ENCODE data around the gene MATCAP1. TPM values are rescaled to one million over a fixed set of nuclear protein-coding genes. Genes with fewer than 3 reads are reported as not detected.

Gene MATCAP1
- total and polyA plus RNA-seq, 2 donors from 2014 or later, result 15.5 to 38.8 TPM

DNA sequence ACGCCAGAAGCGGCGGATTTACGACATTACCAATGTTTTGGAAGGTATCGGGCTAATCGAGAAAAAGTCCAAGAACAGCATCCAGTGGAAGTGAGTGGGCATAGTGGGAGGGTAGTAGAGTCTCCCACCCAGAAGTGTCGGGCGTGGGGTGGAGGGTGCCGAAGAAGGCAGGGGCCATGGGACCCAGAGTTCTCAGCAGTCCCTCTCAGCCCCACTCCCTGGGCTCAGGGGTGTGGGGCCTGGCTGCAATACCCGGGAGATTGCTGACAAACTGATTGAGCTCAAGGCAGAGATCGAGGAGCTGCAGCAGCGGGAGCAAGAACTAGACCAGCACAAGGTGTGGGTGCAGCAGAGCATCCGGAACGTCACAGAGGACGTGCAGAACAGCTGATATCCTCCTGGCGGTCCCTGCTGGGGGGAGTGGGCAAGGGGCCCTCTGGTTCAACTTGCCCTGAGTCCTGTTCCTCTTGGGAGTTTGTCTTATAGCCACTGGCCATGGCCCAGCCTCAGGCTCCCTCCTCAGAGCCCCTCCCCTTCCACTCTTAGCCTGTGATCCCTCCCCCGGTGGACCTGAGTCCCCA lies 9.1 kb upstream of the MATCAP1 start:
- Histone ChIP-seq H3K36me3 (ENCODE audit: control insufficient read depth in 2 of 3, insufficient read depth in 3 of 3, low read length in 3 of 3) (peaks cover 7 to 45% (median 26%) of the 10 kb centered on the region in 3 donors), H3K27me3 (ENCODE audit: control insufficient read depth, insufficient read depth, low read length) (no peaks in the 10 kb centered on the region), H3K4me1 (ENCODE audit: control insufficient read depth in 2 of 3, insufficient read depth in 2 of 3, low read depth in 1 of 3, low read length in 3 of 3) (peaks cover 0 to 42% (median 28%) of the 10 kb centered on the region in 3 donors), H3K9ac (ENCODE audit: low read length in 3 of 3) (peak overlapping the region; percentile 59 to 99 (median 97)), H3K27ac (ENCODE audit: low read depth in 2 of 2, low read length in 2 of 2) (no peak overlapping the region), H3K4me3 (ENCODE audit: low read length in 3 of 3) (peak overlapping the region; percentile 86 to 99 (median 93)), H3K9me3 (ENCODE audit: control insufficient read depth in 2 of 3, insufficient read depth in 1 of 3, low read length in 3 of 3) (no peaks in the 10 kb centered on the region)
- DNase-seq, result no peak
- TF ChIP-seq, protein P1, sequence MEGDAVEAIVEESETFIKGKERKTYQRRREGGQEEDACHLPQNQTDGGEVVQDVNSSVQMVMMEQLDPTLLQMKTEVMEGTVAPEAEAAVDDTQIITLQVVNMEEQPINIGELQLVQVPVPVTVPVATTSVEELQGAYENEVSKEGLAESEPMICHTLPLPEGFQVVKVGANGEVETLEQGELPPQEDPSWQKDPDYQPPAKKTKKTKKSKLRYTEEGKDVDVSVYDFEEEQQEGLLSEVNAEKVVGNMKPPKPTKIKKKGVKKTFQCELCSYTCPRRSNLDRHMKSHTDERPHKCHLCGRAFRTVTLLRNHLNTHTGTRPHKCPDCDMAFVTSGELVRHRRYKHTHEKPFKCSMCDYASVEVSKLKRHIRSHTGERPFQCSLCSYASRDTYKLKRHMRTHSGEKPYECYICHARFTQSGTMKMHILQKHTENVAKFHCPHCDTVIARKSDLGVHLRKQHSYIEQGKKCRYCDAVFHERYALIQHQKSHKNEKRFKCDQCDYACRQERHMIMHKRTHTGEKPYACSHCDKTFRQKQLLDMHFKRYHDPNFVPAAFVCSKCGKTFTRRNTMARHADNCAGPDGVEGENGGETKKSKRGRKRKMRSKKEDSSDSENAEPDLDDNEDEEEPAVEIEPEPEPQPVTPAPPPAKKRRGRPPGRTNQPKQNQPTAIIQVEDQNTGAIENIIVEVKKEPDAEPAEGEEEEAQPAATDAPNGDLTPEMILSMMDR (IDR thresholded peaks at IDR 0.05; ENCODE audit: borderline replicate concordance, extremely low read depth, insufficient read depth), result no peak
- no peak for FAIRE-seq
- intact Hi-C loops (cut with DNase I), result no loop called here

DNA sequence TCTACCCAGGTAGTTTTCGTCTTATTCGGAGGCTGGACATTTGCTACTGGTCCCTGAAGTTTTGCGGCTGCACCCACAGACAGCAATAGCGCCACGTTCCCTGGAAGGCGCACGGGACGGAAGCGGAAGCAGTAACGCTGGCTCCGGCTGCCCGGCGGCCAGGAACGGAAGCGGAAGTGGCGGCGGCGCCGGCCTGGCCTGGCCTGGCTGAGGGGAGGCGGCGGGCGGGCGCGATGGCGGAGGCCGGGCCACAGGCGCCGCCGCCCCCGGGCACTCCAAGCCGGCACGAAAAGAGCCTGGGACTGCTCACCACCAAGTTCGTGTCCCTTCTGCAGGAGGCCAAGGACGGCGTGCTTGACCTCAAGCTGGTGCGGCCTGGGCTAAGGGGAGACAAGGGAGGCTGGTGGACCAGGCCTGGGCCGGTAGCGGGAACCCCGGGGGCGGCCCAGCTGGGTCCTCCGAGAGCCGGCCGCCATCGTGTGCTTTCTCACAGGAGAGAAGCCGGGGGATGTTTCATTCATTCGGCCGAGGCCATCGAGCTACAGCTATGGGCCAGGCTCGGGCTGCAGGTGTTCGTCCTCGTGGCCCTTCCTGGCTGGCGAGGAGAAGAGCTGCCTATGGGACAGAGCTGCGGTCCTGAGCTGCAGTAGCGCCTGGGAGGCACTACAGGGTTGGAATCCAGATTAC lies 8.4 kb upstream of the MATCAP1 start, which contains the start of gene E2F4:
E2F4 (plus strand) TSS at position 161 of the 687 bp plus-strand sequence; CDS start at position 234, 73 bp downstream.
- no peak for FAIRE-seq
- H3K27me3 ChIP-seq (ENCODE audit: control insufficient read depth, insufficient read depth, low read length), result no peaks in the 10 kb centered on the region
- peaks cover 0 to 35% (median 21%) of the 10 kb centered on the region in 3 donors for H3K4me1 ChIP-seq (ENCODE audit: control insufficient read depth in 2 of 3, insufficient read depth in 2 of 3, low read depth in 1 of 3, low read length in 3 of 3)
- peak; percentile 90 to 96 (median 94) for DNase-seq
- TF ChIP-seq, protein P1 (IDR thresholded peaks at IDR 0.05; ENCODE audit: borderline replicate concordance, extremely low read depth, insufficient read depth), result no peak
- intact Hi-C loops (cut with DNase I), result no loop called here
- H3K9ac ChIP-seq (ENCODE audit: low read length in 3 of 3), result peak within 1 kb of the TSS; percentile 59 to 99 (median 97)
- peak within 1 kb of the TSS; percentile 86 to 99 (median 93) for H3K4me3 ChIP-seq (ENCODE audit: low read length in 3 of 3)
- no peak within 1 kb of the TSS for H3K27ac ChIP-seq (ENCODE audit: low read depth in 2 of 2, low read length in 2 of 2)
- H3K9me3 ChIP-seq (ENCODE audit: control insufficient read depth in 2 of 3, insufficient read depth in 1 of 3, low read length in 3 of 3), result no peaks in the 10 kb centered on the region
- H3K36me3 ChIP-seq (ENCODE audit: control insufficient read depth in 2 of 3, insufficient read depth in 3 of 3, low read length in 3 of 3), result peaks cover 7 to 38% (median 24%) of the 10 kb centered on the region in 3 donors

DNA sequence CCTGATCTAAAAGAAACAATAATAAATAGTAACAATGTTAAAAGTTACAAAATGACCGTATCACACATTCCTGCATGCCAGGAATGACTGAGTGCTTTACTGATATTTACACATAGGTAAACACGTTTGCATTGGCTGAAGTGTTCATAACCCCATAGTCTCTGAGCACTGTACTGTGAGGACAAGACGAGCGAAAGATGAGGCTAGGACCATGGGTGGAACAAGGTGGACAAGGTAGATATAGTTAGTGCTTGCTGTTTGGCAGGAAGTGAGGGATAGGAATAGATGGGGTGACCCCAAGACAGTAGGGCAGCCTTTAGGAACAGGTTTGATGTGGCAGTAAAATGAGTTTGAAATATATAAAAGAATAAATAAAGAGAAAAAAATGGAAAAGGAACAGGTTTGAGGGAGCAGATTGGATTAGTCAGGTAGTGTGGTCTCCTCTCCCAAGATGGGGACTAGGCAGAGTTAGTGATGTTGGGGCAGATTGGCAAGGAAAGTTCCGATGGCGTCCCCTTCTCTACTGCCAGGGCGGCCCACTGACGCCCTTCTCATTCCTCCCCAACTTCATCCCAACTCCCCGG lies 7.7 kb upstream of the MATCAP1 start:
- no peaks in the 10 kb centered on the region for H3K9me3 ChIP-seq (ENCODE audit: control insufficient read depth in 2 of 3, insufficient read depth in 1 of 3, low read length in 3 of 3)
- FAIRE-seq (no peak), DNase-seq (no peak)
- H3K4me1 ChIP-seq (ENCODE audit: control insufficient read depth in 2 of 3, insufficient read depth in 2 of 3, low read depth in 1 of 3, low read length in 3 of 3), result peaks cover 0 to 28% (median 15%) of the 10 kb centered on the region in 3 donors
- peaks cover 4 to 32% (median 20%) of the 10 kb centered on the region in 3 donors for H3K36me3 ChIP-seq (ENCODE audit: control insufficient read depth in 2 of 3, insufficient read depth in 3 of 3, low read length in 3 of 3)
- peak overlapping the region; percentile 22 to 99 (median 23) for H3K4me3 ChIP-seq (ENCODE audit: low read length in 3 of 3)
- intact Hi-C loops (cut with DNase I), result no loop called here
- no peak overlapping the region for H3K9ac ChIP-seq (ENCODE audit: low read length in 3 of 3)
- TF ChIP-seq, protein P1 (IDR thresholded peaks at IDR 0.05; ENCODE audit: borderline replicate concordance, extremely low read depth, insufficient read depth), result no peak
- no peak overlapping the region for H3K27ac ChIP-seq (ENCODE audit: low read depth in 2 of 2, low read length in 2 of 2)
- H3K27me3 ChIP-seq (ENCODE audit: control insufficient read depth, insufficient read depth, low read length), result no peaks in the 10 kb centered on the region
